GM18861 (cell line): ENCODE results near the gene FOXO6.
"Not testable (repeated sequence)": the region's sequence is repeated elsewhere in the genome, so short reads cannot be mapped to it uniquely, and the experiment has no call there.

Experiments used
- ATAC-seq: cut with Tn5 transposase; IDR thresholded peaks from one replicate; pipeline ENCODE4 v1.9.1; 2021; ENCODE audit not compliant: unreplicated experiment

FOXO6 gene

DNA sequence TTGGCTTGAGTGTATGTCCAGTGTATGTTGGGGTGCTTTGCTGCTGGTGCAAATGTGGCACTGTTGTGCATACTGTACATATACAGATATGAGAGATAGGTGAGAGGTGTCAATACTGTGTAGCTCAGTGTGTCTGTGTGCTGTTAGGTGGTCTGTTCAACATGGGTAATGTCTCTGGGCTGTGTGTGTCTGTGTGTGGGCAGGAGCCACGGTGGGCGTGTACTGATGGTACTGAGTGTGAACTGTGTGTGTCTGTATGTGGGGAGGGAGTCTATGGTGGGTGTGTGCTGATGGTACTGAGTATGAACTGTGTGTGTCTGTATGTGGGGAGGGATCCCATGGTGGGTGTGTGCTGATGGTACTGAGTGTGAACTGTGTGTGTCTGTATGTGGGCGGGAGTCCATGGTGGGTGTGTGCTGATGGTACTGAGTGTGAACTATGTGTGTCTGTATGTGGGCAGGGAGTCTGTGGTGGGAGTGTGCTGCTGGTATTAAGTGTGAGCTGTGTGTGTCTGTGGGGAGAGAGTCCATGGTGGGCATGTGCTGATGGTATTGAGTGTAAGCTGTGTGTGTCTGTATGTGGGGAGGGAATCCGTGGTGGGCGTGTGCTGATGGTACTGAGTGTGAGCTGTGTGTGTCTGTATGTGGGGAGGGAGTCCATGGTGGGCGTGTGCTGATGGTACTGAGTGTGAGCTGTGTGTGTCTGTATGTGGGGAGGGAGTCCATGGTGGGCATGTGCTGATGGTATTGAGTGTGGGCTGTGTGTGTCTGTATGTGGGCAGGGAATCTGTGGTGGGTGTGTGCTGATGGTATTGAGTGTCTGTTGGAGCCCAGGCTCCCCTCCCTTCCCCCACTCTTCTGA lies 32.2 kb upstream of the FOXO6 start:
- no peak for ATAC-seq

DNA sequence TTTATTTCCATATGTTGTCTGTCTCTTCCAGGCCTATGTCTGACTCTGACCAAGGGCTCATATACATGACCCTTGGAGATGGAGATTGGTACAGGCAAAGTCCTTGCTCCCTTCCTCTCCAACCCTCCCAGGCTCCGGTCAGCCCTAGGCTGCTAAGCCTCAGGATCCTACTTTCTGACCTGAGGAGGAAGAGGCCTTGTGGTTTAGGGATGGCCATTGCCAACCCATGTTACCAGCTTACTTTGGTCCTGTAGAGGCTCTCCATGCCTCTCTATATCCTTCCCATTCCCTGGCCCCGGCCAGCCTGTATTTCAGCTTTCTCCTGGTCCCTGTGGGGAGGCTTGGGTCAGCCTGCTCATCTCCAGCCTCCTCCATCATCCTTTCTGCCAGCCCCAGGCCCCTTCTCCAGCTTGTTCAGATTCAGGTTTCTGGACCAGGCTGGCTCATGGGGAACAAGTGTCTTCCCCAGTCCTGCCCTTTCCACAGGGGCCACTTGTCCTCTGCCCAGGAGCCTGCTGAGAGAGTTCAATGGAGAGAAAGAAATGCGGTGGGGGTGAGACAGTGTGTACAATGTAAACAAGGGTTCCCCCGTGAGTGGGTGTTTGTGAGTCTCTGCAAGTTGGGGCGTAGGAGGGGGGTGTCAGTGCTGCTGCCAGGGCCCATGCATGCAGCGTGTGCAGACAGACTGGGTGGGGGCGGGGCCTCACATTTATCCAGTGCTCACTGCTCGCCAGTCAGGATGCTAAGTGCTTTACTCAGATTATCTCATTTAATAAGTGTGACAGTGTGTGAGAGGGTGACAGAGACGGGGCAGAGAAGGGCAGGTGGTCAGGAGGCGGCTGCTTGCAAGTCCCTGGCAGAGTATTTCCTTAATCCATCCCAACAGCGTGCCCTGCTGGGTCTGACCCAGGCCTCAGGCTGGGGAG lies 31.3 kb upstream of the FOXO6 start:
- ATAC-seq = no peak

DNA sequence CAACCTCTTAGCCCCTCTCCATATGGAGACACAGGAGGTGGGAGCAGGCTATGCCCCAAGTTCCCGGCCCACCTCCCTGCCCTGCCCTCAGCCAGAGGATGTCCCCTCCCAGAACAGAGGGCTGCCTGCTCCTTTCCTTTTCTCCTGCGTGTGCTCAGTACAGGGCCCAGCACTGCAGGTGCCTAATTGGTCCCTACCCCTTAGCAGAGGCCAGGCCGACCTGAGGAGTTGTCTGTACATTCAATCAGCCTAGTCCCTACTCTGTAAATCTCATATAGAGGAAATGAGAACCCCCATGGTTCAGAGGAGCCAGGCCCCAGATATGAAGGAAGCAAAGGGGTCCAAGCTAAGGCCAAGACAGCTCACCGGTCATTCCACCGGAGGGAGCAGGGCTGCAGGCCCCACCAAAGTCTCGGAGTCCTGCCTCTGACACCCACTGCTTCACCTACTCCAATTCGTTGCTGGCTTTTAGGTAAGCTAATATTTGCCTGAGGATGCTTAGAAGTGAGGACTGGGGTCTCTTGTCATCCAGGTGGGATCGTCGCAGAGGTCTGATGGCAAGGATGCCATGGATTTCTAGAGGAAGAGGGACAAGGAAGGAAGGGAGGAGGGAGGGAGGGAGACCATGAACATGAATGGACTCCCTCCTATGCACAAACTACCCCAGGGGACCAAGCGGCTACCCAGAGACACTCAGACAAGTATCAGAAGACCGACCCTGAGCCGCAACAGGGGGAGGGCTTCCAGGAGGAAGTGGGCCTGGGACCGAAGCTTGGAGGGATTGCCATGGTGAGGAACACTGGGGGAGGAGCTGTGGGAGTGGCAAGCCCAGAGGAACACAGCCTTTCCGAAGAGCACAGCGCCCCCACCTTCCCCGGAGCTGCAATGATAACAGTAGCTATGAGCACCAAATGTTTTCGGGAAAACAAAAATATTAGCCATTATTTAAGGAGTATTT lies 30.4 kb upstream of the FOXO6 start:
- ATAC-seq = no peak

DNA sequence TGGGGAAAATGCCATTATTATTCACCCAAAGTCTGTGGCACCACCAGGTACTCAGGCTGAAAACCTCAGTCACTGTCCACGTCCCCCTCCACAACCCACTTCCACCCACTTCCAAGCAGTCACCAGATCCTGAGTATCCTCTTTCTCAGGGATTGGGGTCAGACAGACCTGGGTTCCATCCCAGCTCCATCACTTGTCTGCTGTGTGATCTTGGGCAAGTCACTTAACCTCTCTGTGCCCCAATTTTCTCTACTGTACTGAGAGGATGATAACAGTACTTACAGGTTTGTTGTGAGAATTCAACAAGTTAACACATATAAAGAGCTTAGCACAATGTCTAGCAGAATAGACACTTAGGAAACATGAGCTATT lies 29.7 kb upstream of the FOXO6 start:
- no peak for ATAC-seq

DNA sequence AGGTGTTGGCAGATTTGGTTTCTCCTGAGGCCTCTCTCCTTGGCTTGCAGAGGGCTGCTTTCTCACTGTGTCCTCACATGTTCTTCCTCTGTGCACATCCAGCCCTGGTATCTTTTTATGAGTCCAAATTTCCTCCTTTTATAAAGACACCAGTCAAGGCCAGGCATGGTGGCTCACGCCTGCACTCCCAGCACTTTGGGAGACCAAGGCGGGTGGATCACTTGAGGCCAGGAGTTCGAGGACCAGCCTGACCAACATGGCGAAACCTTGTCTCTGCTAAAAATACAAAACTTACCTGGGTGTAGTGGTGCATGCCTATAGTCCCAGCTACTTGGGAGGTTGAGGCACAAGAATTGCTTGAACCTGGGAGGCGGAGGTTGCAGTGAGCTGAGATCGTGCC lies 29.1 kb upstream of the FOXO6 start:
- ATAC-seq = not testable (repeated sequence)

DNA sequence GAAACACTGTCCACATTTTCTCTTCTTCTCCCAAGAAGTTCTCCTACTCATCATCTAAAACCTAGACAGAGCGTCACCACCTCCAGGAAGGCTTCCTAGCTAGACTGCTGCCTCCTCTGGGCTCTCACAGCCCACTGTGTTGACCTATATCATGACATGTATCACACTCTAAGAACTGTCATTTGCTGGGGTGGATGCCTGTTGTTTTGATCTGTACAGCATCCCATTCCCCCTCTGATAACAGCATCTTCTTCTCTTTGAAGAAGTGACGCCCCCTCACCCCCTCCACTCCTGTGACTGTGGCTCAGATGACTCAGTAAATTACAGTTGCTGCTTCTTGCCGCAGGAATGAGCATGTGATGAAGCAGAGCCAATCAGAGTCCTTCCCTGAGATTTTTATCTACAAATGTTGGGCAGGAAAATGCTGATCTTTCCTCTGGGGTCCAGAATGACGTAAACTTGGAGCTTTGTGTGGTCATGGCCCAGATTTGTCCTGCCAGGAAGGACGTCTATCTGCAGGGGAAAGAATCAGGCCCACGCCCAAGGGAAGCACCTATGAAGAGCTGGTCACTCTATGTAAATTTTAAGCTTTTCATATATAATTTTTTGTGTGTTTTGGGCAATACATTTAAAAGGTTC lies 28.0 kb upstream of the FOXO6 start:
- no peak for ATAC-seq

DNA sequence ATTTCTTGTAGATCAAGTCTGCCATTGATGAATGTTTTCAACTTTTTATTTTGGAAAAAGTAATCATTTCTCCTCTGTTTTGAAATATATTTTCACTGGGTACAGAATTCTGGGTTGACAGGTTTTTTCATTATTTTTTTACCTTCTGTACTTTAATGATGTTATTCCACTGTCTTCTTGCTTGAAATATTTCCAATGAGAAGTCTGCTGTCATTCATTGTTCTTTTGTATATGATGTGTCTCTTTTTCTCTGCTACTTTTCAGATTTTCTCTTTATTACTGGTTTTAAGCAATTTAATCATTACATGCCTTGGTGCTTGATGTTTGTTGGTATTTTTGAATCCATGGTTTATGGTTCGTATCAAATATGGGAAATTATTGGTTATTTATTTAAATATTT lies 22.4 kb upstream of the FOXO6 start:
- no peak for ATAC-seq

DNA sequence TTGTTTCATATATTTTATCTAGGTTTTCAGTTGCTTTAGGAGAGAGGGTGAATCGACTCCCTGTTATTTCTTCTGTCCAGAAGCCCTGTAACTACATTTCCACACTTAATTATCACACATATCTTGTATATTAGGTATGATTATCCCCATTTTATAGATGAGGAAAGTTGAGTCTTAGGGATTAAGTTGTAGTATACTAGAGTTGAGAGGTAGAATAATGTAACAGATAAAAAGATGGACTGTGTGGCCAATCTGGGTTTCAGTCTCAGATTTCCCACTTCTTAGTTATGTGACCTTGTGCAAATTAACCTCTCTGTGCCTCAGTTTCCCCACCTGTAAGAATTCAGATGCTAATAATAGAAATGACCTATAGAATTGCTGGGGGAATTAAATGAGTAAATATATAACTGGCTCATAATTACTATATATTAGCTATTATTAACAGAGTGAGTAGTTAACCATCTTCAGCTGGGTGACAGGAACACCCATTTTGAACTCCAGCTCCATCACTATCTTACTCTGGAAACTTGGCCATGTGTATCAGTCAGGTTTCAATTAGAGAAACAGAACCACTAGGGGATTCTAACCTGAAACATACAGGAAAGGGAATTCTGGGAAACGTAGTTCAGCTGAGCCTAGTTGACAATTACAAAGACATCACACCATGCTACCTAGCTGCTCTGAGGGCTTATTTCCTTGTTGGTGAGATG lies 20.4 kb upstream of the FOXO6 start:
- no peak for ATAC-seq

DNA sequence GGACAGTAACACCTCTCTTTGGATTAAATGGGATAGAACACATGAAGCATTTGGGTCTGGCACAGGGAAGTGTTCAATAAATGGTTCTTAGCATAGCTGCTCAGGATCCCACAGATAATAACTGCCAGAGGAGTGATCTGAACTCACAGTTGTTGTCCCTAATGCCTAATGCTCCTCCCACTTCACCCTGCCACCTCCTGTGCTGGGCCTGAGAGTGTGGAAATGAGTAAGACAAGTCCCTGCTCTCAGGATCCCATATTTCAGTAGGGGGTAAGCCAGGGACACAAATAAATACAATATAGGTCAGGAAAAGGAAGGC lies 19.9 kb upstream of the FOXO6 start:
- no peak for ATAC-seq

DNA sequence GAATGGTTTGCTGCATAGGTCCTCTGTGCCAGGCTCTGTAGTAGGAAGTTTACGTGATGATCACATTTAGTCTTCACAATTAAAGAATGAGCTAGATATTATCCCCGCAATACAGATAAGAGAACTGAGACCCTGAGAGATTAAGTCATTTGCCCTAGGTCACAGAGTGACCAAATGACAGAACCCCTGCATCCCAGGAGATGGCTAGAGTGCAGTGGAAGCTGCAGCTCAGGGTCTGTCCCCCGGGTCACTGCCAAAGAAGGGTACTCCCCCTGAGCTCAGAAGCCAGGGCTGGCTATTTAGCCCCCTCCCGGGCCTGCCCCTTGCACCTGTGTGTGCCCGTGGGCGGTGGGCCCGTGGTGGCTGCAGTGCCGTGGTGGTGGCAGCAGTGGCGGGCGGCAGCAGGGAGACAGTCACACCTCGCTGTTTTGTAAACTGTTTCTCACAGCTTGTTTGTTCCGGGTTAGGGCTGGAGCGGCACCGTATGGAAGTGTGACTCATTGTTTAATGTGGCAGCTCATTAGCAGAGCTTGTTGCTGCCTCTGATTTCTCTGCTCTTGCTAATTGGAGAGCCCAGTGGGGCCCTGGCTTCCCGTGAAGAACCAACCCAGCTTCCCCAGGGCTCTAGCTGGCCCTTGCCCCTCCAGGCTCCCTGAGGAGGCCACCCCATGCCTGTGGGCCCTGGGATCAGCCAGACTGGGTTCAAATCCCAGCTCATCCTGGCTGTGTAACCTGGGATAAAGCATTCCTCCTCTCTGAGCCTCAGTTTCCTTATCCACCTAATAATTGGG lies 19.3 kb upstream of the FOXO6 start:
- ATAC-seq = no peak

DNA sequence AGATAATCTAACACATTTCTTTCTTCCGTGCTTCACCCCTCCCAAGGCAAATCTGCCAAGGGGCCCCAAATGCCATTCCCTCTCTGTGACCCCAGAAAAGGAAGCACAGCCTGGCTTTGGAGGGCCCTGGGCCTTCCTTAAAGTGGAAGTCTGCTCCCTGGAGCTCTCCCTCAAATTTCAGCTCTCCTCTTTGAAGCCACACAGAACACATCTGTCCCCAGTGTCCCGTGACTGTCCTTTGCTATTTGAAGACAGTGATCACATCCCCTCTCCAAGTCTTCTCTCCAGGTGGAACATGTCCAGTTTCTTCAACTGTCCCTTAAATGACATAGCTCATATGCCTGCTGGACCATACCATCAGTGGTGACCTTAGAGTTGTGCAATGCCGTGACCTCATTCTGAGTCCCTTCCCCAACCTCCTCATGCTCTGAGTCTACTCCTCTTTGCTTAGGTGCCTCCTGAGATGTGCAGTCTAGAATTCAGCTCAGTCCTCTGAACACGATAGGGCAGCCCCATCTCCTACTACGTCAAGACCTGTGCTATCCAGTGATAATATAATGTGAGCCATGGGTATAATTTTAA lies 18.4 kb upstream of the FOXO6 start:
- ATAC-seq = no peak

DNA sequence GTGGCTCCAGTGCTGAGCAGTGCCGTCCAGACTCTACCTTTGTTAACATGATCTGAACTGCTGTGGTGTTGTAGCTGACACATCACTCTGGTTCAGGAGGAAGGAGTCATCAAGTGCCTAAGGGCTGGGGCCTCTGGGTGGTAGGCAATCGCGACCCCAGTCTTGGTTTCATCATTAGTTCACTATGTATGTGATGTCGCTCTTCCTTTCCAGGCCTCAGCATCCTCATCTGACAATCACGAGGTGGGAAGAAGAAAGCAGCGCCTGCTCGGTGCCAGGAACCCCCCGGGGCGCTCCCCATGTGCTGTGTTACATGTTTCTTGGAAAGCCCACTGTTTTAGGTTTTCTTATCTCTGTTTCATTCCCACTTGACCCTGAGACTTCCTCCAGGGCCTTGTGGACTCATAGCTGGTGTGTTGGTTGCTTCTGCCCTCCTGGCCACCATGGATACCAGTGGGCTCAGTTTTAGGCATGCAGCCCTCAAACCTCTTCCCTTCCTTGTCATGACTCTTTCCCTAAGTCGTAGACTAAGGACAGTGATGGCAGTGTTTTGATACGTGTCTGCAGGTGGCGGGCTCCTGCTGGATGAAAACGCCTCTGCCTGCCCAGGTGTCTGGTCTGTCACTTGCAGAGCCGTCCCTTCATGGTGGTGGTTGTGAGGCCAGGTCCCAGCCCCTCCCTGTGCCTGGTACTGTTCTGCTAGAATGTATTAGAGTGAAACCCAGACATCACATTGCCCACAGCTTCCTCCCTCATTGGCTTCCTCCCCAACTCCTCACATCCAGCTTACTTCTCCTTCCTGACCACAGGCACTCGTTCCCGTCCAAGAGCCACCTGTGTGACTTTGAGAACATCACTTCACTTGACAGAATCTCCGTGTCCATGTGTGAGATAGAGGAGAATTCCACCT lies 17.2 kb upstream of the FOXO6 start:
- no peak for ATAC-seq

DNA sequence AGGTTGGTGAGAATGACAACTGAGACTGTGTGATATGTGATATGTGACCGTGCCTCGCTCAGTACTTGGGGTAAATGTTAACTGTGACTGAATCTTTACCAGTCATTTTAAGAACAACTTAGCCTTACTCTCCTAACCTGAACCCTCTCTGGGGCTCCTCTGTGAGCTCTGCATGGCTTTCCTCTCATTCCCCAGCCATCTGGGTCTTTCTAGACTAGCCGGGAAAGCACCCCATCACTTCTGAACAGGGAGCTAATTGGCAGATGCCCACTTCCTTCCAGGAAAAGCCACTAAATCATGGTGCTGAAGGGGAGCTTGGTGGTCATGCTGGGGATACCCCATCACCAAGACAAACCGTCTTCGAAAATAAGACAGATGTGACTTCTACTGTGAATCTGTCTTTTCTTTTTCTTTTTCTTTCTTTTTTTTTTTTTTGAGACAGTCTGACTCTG lies 16.5 kb upstream of the FOXO6 start:
- no peak for ATAC-seq

DNA sequence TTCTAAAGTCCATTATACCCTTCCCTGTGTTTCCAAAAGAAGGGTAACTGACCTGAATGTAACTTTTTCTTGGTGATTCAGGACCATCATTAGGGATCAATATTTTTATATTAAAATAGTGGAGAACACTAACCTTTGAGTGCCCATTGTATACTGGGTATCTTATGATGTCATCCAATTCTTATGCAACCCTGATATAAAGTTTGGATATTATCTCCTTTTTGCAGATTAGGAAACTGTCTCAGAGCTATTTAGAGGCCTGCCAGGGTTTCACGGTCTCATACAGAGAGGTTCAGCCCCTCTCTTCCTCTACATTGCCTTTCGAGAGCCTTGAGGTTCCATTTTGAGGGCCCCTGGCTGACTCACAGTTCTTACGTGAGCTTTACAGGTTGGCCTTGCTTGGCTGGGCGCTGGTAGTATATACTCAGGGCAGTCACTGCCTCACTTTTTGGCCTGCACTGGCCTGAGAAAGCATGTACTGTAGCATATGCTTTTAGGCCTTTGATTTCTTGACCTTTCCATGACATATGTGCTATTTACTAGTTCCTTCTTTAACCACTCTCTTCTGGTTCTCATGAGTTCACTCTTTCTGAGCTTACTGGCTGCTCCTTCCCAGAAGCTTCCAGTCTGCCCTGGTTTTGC lies 15.7 kb upstream of the FOXO6 start:
- no peak for ATAC-seq

DNA sequence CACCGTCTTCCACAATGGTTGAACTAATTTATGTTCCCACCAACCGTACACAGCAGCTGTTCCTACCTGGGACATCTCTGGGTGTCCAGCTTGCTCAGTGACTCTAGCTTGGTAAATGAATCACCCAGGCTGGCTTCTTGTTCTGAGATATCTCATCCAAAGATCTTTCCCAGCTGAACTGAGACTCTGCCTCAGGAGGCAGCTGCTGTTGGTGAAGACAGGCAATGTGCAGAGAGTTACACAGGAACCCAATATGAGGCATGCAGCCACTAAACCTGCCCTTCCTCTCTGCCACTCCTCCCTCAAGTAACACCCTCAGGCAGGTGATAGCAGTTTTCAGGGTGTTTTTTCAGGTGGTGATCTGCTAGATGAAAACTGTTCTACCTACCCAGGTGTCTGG lies 14.0 kb upstream of the FOXO6 start:
- ATAC-seq = no peak

DNA sequence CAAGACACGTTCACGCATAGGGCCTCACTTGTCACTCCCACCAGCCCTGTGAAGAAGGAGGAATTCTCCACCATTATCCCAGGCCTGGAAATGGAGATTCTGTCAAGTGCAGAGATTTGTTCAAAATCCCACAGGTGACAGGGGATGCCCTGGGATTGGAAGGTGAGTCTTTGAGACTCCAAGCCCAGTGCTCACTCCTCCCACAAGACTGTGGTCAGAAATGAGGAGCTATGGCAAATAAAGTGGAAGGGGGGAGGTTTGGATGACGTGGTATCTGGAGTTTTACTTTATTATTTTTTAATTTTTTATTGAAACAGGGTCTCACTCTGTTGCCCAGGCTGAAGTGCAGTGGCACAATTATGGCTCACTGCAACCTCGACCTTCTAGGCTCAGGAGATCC lies 12.8 kb upstream of the FOXO6 start:
- ATAC-seq = no peak

DNA sequence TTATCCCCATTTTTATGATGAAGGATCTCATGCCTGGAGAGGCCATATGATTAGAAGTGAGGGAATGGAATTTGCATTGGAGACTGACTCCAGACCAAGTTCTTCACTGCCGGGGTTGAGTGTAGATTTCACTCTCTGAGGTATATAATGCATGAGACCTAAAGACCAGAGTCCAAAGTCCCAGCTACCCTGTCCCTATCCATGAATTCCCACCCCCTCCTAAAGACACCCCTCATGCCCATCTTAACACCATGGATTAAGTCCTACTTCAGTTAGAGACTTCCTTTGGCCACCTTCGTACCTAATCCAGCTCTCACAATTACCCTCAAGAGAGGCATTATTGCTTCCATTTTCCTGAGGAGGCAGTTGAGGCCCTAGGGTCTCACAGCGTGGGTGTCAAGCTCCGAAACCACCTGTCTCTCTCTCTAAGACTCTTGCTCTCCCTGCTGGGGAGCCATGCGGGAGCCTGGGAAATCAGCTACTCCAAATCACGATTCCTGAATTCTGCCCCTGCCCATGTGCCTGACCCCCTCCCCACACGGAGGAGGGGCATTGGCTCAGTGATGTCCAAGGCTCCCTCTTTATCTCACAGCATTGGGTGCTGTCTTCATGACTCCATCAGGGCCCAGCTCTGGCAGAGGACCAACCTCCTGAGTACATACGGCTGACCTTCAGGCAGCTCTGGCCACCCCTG lies 11.7 kb upstream of the FOXO6 start:
- ATAC-seq = no peak
